ENCODE measurements around the gene RHEX. TPM values are rescaled to one million over a fixed set of nuclear protein-coding genes. Genes with fewer than 3 reads are reported as not detected.

Gene RHEX
- total and polyA plus RNA-seq, 2 donors (not counting 1 experiment from before 2014, with no cell fraction given) = 1.8 to 12.8 TPM

DNA sequence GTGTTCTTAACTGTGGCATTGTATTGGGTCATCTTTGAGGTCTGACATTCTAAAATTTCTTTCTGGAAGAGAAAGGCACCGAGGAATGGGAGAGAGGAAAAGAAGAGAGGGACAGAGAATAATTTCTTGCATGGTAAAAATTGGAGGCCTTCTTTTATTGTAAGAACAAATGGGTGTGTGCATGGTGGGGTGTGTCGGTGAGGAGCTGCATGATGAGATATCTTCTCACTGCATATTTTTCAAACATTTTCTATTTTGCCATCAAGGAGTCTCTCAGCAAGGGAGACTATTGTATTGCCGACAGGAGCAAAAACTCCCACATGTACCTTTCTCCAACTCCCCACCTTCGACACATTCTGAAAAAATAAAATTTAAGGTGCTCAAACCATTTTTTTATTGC, 22.8 kb upstream of the RHEX start:
- no peaks in the 10 kb centered on the region for H3K27me3 Mint-ChIP-seq
- Histone ChIP-seq H3K9me3 (ENCODE audit: control extremely low read depth in 1 of 3, control insufficient read depth in 2 of 3, insufficient read depth in 1 of 3, low read length in 2 of 3) (no peaks in the 10 kb centered on the region), H3K27me3 (replicated peaks in 1 of 4; ENCODE audit: control extremely low read depth in 1 of 4, control insufficient read depth in 3 of 4, insufficient read depth in 4 of 4, low read length in 3 of 4) (no peaks in the 10 kb centered on the region), H3K4me1 (ENCODE audit: control insufficient read depth in 2 of 2, insufficient read depth in 2 of 2, low read length in 2 of 2) (peaks cover 34 to 37% of the 10 kb centered on the region in 2 donors), H4K20me1 (ENCODE audit: control insufficient read depth, insufficient read depth, low read length, poor library complexity, severe bottlenecking) (no peaks in the 10 kb centered on the region), H3K36me3 (replicated peaks in 1 of 2; ENCODE audit: control extremely low read depth in 1 of 2, control insufficient read depth in 1 of 2, extremely low read depth in 1 of 2, insufficient read depth in 2 of 2, low read length in 1 of 2) (no peaks in the 10 kb centered on the region), H3K4me2 (replicated peaks; ENCODE audit: low read depth, low read length, poor library complexity, severe bottlenecking) (no peak overlapping the region), H2AFZ (ENCODE audit: insufficient read depth, low read depth, low read length, poor library complexity, severe bottlenecking) (no peak overlapping the region), H3K9ac (ENCODE audit: low read length) (no peak overlapping the region), H3K4me3 (ENCODE audit: control extremely low read depth in 1 of 5, extremely low read depth in 1 of 5, insufficient read depth in 1 of 5, low read depth in 2 of 5, low read length in 4 of 5) (no peak overlapping the region), H3K79me2 (ENCODE audit: control insufficient read depth, insufficient read depth, low read length) (peaks cover 43% of the 10 kb centered on the region), H3K27ac (ENCODE audit: low read length in 2 of 2) (no peak overlapping the region)
- POLR2A ChIA-PET = interaction anchor here (0.6 to 2.7 kb wide), 4 partner anchors 9 to 76 kb away, joined by 4 to 15 read pairs (median 5); no protein-coding TSS in a partner anchor
- H3K4me3 Mint-ChIP-seq = no peak overlapping the region
- no peak overlapping the region for H3K27ac Mint-ChIP-seq
- CTCF ChIA-PET = interaction anchor here (0.8 to 15.2 kb wide), 35 partner anchors 8 to 870 kb away, joined by 3 to 682 read pairs (median 7); no protein-coding TSS in a partner anchor
- ATAC-seq (ENCODE audit: low read depth) = no peak
- intact Hi-C loops (cut with micrococcal nuclease) = loop anchor here (1.0 to 5.0 kb wide), 3 partner anchors 20 to 442 kb away; partner anchors contain the start of gene IKBKE
- no peaks in the 10 kb centered on the region for H3K9me3 Mint-ChIP-seq (ENCODE audit: insufficient read depth)
- TF ChIP-seq, protein P1, sequence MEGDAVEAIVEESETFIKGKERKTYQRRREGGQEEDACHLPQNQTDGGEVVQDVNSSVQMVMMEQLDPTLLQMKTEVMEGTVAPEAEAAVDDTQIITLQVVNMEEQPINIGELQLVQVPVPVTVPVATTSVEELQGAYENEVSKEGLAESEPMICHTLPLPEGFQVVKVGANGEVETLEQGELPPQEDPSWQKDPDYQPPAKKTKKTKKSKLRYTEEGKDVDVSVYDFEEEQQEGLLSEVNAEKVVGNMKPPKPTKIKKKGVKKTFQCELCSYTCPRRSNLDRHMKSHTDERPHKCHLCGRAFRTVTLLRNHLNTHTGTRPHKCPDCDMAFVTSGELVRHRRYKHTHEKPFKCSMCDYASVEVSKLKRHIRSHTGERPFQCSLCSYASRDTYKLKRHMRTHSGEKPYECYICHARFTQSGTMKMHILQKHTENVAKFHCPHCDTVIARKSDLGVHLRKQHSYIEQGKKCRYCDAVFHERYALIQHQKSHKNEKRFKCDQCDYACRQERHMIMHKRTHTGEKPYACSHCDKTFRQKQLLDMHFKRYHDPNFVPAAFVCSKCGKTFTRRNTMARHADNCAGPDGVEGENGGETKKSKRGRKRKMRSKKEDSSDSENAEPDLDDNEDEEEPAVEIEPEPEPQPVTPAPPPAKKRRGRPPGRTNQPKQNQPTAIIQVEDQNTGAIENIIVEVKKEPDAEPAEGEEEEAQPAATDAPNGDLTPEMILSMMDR (IDR thresholded peaks at IDR 0.05) = no peak
- no peak for TF ChIP-seq EZH2 (IDR thresholded peaks at IDR 0.05; ENCODE audit: borderline replicate concordance, insufficient read depth, low read depth, low read length, poor library complexity, severe bottlenecking)
- DNase-seq = no peak
- H3K4me1 Mint-ChIP-seq = peaks cover 41% of the 10 kb centered on the region
- 100% methylated on average over 1 of the region's 4 CpGs for WGBS (ENCODE audit: insufficient coverage)

DNA sequence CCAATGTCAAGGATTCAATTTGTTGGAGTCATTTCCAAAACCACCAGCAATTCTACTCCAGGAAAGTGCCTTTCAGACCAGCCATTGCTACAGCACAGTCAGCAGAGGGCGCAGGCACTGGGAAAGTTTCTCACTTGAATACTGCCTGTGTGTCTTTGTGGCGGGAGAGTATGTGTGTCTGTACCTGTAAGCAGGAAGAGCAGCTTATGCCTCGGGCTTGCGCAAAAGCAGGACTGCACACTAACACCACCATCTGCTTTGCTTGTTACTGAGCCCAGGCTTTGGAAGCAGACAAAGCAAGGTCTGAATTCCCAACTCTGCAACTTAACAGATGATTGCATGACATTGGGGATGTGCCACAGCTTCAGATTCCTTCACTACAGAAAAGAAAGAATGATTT, 22.3 kb upstream of the RHEX start:
- TF ChIP-seq, protein P1 (IDR thresholded peaks at IDR 0.05) = peak; percentile 92
- TF ChIP-seq EZH2 (IDR thresholded peaks at IDR 0.05; ENCODE audit: borderline replicate concordance, insufficient read depth, low read depth, low read length, poor library complexity, severe bottlenecking) = no peak
- H2AFZ ChIP-seq (ENCODE audit: insufficient read depth, low read depth, low read length, poor library complexity, severe bottlenecking) = peak overlapping the region; percentile 67
- 0% methylated on average over 1 of the region's 4 CpGs for WGBS (ENCODE audit: insufficient coverage)
- peak overlapping the region; percentile 29 for H3K9ac ChIP-seq (ENCODE audit: low read length)
- peak; percentile 84 for ATAC-seq (ENCODE audit: low read depth)
- peak overlapping the region in 2 of 5 experiments; percentile 3 to 38 for H3K4me3 ChIP-seq (ENCODE audit: control extremely low read depth in 1 of 5, extremely low read depth in 1 of 5, insufficient read depth in 1 of 5, low read depth in 2 of 5, low read length in 4 of 5)
- H3K27me3 ChIP-seq (replicated peaks in 1 of 4; ENCODE audit: control extremely low read depth in 1 of 4, control insufficient read depth in 3 of 4, insufficient read depth in 4 of 4, low read length in 3 of 4) = no peaks in the 10 kb centered on the region
- peaks cover 46% of the 10 kb centered on the region for H3K4me1 Mint-ChIP-seq
- no peaks in the 10 kb centered on the region for H3K9me3 Mint-ChIP-seq (ENCODE audit: insufficient read depth)
- H3K79me2 ChIP-seq (ENCODE audit: control insufficient read depth, insufficient read depth, low read length) = peaks cover 47% of the 10 kb centered on the region
- no peaks in the 10 kb centered on the region for H3K27me3 Mint-ChIP-seq
- intact Hi-C loops (cut with micrococcal nuclease) = loop anchor here (1.0 to 5.0 kb wide), 3 partner anchors 20 to 442 kb away; partner anchors contain the start of gene IKBKE
- peak overlapping the region; percentile 46 for H3K27ac Mint-ChIP-seq
- H3K36me3 ChIP-seq (replicated peaks in 1 of 2; ENCODE audit: control extremely low read depth in 1 of 2, control insufficient read depth in 1 of 2, extremely low read depth in 1 of 2, insufficient read depth in 2 of 2, low read length in 1 of 2) = no peaks in the 10 kb centered on the region
- POLR2A ChIA-PET = interaction anchor here (0.9 to 2.7 kb wide), 4 partner anchors 15 to 75 kb away, joined by 3 to 15 read pairs (median 5); no protein-coding TSS in a partner anchor
- no peaks in the 10 kb centered on the region for H3K9me3 ChIP-seq (ENCODE audit: control extremely low read depth in 1 of 3, control insufficient read depth in 2 of 3, insufficient read depth in 1 of 3, low read length in 2 of 3)
- peaks cover 38 to 42% of the 10 kb centered on the region in 2 donors for H3K4me1 ChIP-seq (ENCODE audit: control insufficient read depth in 2 of 2, insufficient read depth in 2 of 2, low read length in 2 of 2)
- peak overlapping the region; percentile 73 for H3K4me3 Mint-ChIP-seq
- H3K27ac ChIP-seq (ENCODE audit: low read length in 2 of 2) = no peak overlapping the region
- CTCF ChIA-PET = interaction anchor here (0.8 to 15.2 kb wide), 37 partner anchors 8 to 870 kb away, joined by 3 to 682 read pairs (median 7); no protein-coding TSS in a partner anchor
- H3K4me2 ChIP-seq (replicated peaks; ENCODE audit: low read depth, low read length, poor library complexity, severe bottlenecking) = peak overlapping the region; percentile 60
- peak; percentile 85 for DNase-seq
- H4K20me1 ChIP-seq (ENCODE audit: control insufficient read depth, insufficient read depth, low read length, poor library complexity, severe bottlenecking) = no peaks in the 10 kb centered on the region
